Purkinje cell (primary cell): Measurements from ENCODE around the gene EI24. TPM values are rescaled to one million over a fixed set of nuclear protein-coding genes. Genes with fewer than 3 reads are reported as not detected.

Experiments used
- polyA plus RNA-seq: library from polyadenylated mRNA; unstranded; fragments of >200 nt; fragmentation: Nextera tagmentation; gene quantifications from 2 replicates; pipeline ENCODE4 v1.2.1, GENCODE V29; 2014

Gene EI24
- 25.6 and 40.4 TPM in 2 replicates for polyA plus RNA-seq

GRCh38 chr11:125568970-125569914 lies at the start of gene EI24:
Gene EI24 (plus strand): TSS chr11:125569477. CDS start chr11:125572528, 3,051 bp downstream.

GRCh38 chr11:125592305-125593113 lies 23.2 kb downstream of the EI24 start, which contains the start of gene STT3A:
Gene STT3A (plus strand): TSS chr11:125592852. CDS start chr11:125595916, 3,064 bp downstream.

GRCh38 chr11:125624756-125625213 lies 55.5 kb downstream of the EI24 start, which contains the start of gene CHEK1:
Gene CHEK1 (plus strand): TSS chr11:125625163. CDS start chr11:125626769, 1,606 bp downstream.

Other genes with a start within 250 kb of the EI24 start
- gene FEZ1, start 73.2 kb upstream of the EI24 start, polyA plus RNA-seq, result 148 and 164 TPM in 2 replicates
- 38.0 and 48.2 TPM in 2 replicates for gene STT3A, start 23.4 kb downstream of the EI24 start, polyA plus RNA-seq
- gene CHEK1, start 55.7 kb downstream of the EI24 start, polyA plus RNA-seq, result 1.5 TPM in 1 of 2 replicates, not detected in the other
- 0.56 and 2.2 TPM in 2 replicates for gene ACRV1, start 111.4 kb downstream of the EI24 start, polyA plus RNA-seq
- gene PATE1, start 176.8 kb downstream of the EI24 start, polyA plus RNA-seq, result not detected in 2 replicates
- gene PATE2, start 209.4 kb downstream of the EI24 start, polyA plus RNA-seq, result not detected in 2 replicates
- not detected in 2 replicates for gene PATE3, start 218.7 kb downstream of the EI24 start, polyA plus RNA-seq